ENCODE measurements around the gene ARHGAP32.

GRCh38 chr11:129063118-129063517 is 129.0 kb downstream of the ARHGAP32 start:
- TF ChIP-seq EZH2phosphoT487 (IDR thresholded peaks at IDR 0.05; ENCODE audit: insufficient read depth, low read depth) (no peak), EZH2 (IDR thresholded peaks at IDR 0.05; ENCODE audit: insufficient read depth, poor library complexity, severe bottlenecking) (no peak)
